NCI-H1417 (cell line): ENCODE data around the gene ZCCHC24.

Source experiments
- DNase-seq, 3 experiments: peaks; one replicate each; lab custom pipeline; 2025; lab: John Stamatoyannopoulos, UW

ZCCHC24 gene

DNA sequence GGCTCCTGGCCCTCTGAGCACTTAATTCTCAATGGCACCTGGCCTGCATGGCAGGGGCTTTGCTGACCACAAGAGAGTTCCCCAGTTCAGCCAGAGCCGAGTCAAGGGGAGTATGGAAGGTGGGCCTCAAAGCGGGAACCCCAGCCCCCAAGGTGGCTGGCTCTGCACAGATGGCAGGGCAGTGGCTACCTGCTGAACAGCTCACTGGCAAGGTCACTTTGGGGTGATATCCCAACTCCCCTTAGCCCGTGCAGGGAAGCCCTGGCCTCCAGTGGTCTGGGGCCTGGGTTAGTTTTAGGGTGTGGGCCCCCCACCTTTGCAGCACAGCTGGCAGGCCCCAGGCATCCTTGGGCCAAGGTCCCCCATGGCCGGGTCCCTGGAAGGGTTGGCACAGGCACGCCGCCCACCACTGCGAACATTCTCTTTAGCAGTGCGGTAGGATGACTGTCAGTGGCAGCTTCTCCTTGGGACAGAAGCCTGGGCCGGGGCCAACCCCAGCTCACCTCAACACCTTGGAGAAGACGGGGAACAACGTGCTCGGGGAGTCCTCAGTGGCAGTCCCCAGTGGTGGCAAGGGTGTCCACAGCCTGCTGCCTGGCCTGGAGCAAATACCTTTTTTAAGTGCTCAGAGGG, 61.3 kb downstream of the ZCCHC24 start:
- DNase-seq, result no peak

DNA sequence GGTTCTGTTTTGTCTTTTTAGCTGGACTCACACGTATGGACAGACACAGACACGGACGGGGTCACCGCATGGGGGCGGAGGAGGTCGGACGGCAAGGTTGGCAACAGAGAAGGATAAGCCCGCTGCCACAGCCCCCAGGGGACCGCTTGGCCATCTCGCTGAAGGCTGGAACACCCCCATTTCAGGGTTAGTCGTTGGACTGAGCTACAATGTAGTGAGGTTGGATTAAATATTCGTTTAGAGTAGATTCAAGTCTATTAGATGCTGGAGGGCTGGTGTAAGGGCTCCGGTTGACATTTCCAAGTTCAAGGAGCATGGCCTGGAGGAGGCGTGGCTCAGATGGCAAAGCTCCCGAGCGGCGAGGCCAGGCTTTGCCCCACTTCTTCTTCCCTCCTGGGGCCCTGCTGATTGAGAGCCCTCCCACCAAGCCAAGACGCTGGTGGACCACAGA, 62.9 kb downstream of the ZCCHC24 start:
- DNase-seq, result no peak

DNA sequence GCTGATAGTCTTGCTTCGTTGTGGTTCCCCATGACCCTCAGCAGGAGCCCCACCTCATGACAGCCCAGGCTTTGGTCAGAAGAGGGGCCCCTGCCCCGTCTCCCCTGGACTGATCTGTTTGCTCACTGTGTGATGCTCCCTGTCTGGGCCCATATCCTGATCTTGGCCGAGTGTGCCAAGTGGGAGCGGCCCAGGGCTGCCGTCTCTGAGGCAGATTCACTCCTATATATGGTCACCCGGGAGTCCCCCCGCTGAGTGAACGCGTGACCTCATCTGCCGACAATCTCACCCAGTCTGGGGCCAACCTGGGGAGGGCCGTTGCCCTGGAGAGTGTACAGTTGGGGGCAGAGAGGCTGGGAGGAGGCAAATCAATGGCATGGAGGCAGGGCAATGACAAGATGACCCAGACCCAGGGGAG, 63.6 kb downstream of the ZCCHC24 start:
- no peak for DNase-seq

DNA sequence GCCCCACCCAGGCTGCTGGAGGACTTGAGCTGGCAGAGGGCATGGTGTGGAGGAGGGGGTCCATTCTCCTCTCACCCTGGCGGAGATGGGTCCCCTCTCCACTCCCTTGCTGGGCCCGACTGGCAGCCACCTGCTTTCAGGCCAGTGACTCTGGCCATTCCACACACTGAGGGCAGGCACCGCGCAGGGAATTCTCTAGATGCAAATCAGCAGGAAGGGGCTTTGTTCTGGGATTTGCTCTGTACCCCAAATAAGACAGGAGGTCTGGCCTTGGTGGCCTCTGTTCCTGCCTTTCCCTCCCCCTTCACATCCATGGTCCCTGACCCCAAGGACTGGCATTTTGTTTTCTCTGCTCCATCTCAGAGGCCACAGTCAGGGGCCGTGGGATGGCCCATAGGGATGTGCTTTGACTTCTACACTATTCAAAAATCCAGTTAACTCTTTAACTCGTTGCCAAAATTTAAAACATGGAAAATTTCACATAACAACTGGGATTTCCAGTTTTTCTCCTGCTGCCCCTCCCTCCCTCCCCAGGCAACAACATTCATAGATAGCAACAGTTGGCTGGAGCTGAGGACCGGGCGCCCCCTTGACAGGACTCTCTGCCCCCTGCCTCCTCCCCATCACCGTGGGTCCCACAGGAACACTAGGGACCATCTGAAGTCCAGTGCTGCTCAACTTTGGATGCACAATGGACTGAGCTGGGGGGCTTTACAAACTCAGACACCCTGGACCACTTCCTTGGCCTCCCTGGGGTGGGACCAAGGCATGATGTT, 64.3 kb downstream of the ZCCHC24 start:
- DNase-seq, result no peak

DNA sequence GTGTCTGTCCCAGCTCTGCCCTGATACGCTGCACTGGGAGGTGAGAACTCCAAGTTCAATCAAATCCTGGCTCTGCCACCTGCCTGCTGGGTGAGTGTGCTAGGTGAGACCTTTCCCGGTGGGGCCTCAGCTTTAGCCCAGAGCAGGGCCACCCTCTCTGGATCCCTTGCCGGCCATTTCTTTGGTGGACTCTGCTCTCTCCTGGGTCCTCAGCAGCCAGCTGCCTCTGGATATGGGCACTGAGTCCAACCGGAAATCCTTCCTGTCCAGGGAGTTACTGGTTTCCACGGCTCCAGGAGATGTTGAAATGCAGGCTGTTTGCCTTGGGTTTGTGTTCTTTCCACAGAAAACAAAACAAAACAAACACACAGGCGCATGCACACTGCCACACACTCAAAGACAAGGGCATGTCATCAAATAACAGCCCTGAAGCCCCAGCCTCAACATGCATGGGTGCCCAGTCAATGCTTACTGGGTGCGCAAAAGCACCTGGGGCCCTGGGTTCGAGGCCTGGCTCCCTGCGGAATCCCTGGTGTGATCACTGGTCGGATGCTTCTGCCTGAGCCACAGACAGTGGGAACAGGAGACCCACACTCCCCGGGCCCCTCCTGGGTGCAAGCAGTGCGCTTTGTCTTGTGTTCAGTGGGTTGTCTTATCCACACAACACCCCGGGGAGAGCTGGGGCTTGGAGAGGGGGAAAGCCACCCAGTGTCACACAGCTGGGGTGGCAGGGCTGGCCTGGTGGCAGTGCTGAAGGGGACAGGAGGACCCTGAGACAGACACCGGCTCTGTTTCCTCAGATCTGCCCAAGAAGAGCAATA, 65.1 kb downstream of the ZCCHC24 start:
- peak in 1 of 3 experiments; percentile 1 for DNase-seq

DNA sequence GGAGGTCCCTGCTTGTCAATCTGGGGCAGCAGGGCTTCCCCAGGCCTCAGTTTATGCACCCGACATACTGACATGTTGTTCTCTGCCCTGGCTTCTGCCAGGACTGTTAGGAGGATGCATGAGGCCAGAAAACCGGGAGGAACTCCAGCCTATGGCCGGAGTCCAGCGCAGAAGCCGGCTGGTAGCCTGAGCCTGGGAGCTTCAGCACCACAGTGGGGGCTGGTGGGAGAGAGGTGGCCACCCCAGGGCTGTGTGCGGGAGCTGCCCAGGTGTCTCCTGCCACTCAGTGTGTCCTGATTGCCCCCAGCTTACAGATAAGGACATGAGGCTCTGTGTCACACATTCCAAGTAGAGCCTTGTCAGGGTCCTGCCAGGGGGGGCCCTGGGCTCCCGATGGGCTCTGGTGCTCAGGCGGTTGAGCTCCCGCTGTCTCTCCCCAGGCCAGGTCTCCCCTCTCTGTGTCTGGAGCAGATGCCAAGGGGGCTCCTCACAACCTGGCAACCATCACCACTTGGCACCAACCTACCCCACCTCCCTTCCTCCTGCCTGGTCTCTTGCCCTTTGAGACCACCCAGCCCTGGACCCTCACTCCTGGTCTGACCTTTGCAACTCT, 65.8 kb downstream of the ZCCHC24 start:
- DNase-seq, result no peak

DNA sequence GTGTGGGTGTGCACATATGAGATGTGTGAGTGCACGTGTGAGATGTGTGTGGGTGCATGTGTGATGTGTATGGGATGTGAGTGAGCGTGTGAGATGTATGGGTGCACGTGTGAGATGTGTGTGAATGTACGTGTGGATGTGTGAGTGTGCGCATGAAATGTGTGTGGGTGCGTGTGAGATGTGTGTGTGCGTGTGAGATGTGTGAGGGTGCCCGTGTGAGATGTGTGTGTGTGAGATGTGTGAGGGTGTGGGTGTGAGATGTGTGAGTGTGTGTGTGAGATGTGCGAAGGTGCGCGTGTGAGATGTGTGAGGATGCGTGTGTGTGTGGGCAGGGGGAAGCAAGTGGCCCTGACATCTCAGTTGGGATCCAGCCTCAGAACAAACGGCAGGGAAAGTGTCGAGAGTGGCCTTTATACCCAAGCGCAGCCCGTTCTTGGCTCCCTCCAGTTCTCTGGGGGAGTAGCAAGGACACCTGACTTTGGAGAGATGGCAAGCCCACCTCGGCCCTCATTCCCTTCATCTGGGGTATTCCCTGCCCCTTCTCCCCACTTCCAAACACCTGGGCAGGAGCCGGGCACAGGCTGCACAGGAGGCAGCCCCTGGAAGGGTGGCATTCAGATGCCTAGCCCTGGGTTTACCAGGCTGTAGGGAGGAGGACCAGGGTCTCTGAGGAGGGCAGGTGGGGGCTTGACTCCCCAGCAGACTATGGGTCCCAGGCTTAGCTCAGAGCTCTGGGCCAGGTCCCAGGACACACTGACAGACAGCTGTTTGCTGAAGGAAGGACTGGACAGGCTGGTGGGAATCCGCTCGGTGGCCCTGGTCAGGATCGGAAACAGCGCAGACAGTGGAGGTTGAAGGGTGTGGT, 66.5 kb downstream of the ZCCHC24 start:
- DNase-seq, result no peak

DNA sequence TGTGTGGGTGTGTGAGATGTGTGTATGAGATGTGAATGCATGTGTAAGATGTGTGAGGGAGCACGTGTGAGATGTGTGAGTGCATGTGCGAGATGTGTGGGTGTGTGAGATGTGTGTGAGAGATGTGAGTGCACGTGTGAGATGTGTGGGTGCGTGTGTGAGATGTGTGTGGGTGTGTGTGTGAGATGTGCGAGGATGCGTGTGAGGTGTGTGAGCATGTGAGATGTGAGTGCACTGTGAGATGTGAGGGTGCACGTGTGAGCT, 67.1 kb downstream of the ZCCHC24 start:
- no peak for DNase-seq

DNA sequence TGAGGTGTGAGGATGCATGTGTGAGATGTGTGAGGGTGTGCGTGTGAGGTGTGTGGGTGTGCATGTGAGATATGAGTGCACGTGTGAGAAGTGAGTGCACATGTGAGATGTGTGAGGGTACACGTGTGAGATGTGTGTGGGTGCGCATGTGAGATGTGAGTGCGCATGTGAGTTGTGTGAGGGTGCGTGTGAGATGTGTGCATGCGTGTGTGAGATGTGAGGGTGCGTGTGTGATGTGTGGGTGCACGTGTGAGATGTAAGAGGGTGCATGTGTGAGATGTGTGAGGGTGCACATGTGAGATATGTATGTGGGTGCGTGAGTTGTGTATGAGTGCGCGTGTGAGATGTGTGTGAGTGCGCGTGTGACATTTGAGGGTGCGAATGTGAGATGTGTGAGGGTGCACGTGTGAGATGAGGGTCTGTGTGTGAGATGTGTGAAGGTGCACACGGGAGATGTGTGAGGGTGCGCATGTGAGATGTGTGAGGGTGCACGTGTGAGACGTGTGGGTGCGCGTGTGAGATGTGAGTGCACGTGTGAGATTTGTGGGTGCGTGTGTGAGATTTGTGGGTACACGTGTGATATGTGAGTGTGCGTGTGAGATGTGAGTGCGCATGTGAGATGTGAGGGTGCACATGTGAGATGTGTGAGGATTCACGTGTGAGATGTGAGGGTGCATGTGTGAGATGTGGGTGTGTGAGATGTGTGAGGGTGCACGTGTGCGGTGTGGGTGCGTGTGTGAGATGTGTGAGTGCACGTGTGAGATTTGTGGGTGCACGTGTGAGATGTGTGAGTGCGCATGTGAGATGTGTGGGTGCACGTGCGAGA, 67.7 kb downstream of the ZCCHC24 start:
- DNase-seq, result no peak

DNA sequence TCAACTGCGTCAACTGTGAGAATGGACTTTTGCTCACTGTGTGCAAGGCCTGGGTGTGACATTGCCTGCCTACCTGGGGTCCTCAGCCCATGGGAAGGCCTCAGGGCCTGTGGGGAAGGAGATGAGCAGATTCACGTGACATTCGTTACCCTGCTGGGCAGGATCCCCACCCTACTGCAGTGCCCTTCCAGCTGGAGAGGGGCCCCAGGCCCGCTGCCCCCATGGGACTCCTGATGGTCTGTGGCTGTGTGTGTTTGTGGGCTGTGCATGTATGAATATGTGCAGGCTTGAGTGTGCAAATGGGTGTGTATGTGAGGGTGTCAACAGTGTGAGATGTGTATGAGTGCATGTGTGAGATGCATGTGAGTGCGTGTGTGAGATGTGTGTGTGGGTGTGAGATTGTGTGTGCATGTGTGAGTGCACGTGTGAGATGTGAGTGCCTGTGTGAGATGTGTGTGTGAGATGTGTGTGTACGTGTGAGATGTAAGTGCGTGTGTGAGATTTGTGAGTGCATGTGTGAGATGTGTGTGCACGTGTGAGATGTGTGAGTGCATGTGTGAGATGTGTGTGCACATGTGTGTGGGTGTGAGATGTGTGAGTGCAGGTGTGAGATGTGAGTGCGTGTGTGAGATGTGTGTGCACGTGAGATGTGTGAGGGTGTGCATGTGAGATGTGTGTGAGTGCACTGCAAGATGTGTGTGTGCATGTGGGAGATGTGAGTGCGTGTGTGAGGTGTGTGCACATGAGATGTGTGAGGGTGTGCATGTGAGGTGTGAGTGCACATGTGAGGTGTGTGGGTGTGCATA, 68.5 kb downstream of the ZCCHC24 start:
- DNase-seq, result no peak

DNA sequence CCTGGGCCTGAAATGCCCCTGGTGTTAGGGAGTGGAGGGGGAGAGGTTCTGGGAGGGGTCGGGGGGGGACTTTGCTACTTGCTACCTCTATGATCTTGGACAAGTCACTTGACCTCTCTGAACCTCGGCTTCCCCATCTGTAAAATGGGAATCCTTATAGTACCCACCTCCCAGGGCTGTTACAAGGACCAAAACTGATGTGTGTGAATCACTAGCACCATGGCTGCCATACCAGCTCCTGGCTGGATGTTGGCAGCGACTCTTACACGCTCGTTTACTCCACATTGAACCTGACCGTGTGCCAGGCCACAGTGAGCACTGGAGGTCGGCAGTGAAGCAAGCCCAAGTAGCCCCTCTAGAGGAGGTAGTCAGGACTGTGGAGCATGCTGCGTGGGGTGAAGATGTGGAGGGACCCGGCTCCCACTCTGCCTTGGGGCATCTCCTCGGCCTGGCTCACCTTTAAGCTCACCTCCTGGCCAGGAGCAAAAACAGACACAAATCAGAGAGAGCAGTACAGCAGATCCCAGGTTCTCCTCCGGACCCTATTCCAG, 69.3 kb downstream of the ZCCHC24 start:
- DNase-seq, result no peak

DNA sequence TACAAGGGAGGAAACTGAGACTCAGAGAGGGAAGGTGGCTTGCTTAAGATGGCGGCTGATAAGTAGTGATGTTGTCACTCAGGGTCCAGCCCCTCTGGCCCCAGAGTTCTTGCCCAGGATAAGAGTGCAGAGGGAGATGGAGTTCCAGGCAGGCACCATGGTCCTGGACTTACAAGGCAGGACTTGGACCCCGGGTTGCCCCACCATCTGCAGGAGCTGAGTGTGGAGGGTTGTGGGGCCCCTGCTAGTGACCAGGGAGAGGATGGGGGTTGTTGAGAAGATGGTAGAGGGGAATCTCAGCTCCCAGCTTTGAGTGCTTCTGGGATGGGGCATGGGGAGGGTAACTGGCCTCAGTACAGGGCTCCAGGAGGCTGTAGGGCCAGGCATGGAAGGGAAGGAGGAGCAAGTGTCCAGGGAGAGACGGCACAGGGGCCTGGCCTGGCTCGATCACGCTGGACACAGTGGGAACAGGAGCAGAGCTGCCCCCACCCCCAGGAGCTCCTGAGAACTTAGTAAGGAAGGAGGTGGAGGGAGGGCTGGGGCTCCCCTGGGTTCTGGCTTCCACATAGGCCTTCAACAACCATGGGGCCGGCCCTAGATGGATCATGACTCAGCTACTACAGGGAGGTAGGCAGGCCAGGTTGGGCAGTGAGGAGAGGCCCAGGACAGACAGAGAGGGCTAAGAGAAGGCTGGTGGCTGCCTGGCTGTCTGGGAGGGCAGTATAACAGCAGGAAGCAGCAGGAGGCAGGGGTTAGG, 69.9 kb downstream of the ZCCHC24 start:
- no peak for DNase-seq

DNA sequence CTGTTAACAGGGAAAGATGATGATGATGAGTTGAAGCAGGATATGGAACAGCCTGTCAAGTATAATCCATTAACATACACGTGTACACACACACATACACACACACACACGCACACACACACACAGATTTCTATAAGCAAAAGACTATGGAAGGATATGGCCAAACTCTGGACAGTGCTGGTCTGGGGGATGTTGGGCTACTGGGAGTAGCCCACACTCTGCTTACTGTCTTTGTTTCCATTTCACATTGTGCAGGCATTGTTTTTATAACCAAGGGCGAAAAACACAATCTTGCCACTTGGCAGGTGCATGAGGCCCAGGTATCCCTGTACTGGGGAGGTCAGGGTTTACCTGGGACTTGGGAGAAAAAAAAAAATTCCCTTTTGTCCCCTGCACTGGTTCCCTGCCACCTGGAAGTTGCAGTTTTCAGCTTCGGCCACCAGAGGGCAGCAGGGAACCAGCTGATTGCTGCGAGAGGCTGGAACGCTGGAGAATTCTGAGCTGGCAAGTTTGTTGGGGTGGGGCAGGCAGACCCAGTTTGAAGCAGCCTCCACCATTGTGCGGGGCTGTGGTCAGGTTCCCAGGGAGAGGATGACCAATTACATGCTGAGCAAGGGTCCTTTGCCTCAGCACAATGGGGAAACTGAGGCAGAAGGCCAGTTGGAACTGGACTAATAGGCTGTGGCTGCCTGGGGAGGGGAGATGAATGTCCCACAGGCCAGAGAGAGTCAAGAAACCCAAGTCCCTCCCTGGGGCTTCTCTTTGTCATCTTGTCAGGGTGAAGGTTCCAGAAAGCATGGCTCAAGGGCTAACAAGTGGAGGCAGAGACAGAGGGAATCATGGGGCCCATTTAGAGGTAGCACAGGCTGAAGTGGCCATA, 70.9 kb downstream of the ZCCHC24 start:
- peak; percentile 34 to 71 (median 69) for DNase-seq

DNA sequence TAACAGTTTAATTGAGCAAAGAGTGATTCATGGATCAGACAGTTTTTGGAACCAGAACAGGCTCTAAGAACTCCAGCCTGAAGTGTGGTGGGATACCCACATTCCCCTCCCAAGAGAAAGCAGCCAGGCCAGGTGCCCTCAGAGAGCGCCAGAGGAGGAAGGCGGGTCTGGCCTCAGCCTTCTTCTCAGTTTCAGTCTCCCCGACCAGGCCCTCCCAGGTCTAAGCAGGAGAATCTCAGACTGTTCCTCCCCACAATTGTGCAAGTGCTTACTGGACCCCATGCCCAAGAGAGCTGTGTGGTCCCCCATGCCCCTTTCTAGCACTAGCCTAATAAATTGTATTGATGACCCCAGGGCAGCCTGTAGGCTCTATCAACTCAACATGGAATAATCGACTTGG, 72.6 kb downstream of the ZCCHC24 start:
- DNase-seq, result no peak

DNA sequence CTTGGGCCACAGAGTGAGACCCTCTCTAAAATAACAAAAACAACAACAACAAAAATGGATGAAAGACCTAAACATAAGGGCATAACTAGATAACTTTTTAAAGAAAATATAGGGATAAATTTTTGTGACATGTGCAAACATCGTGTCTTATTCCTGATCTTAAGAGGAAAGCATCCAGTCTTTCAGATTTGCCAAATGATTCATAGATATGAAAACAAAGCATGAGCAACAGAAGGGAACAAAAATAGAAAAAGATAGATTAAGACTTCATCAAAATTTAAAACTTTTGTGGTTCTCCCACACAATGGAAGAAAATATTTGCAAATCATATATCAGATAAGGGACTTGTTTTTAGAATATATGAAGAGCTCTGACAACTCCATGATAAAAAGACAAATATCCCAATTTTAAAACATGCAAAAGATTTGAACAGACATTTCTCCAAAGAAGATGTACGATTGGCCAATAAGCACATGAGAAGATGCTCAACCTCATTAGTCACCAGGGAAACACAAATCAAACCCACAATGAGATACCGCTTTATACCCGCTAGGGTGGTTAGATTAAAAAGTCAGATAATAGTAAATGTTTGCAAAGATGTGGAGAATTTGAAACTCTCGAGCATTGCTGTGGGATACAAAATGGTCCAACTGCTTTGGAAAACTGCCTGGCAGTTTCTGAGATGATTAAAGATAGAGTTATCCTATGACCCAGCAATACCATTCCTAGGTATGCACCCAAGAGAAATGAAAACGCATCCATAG, 77.8 kb downstream of the ZCCHC24 start:
- no peak for DNase-seq

DNA sequence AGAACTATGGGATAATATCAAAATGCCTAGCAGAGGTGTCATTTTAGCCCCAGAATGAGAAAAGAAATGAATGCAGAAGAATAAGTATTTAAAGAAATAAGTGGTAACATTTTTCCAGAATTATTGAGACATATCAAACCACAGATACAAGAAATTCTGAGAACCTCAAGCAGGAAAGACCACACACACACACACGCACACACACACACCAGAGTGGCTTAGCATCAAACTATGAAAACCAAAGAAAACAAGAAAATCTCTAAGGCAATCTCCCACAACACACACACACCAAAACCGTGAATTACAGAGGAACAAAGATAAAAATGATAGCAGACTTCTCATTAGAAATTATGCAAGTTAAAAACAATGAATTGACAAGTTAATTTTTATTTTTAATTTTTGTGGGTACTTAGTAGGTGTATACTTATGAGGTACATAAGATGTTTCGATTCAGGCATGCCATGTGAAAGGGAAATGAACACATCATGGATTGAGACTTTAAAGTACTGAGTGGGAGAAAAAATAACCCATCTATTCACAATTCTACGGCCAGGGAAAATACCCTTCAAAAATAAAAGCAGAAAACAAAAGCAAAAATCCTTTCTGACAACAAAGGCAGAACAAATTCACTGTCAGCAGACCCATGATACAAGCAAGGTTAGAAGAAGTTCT, 83.6 kb downstream of the ZCCHC24 start:
- no peak for DNase-seq
